GM23248 (cell line): ENCODE results near the gene ATP2B2. TPM values are rescaled to one million over a fixed set of nuclear protein-coding genes. Genes with fewer than 3 reads are reported as not detected.

Source experiments
- DNase-seq: peaks from one replicate; pipeline ENCODE4 v3.0.0-alpha.2; 2015
- H2AFZ ChIP-seq: fragments of 200-600 bp; sonication (generic); 2 replicates; pipeline ENCODE4 v1.6.1; 2016; ENCODE audit warnings: antibody characterized with exemption
- H3F3A ChIP-seq: fragments of 200-600 bp; sonication (generic); 2 replicates; pipeline ENCODE4 v1.6.1; 2016; ENCODE audit warnings: mild to moderate bottlenecking, antibody characterized with exemption, mixed run types; ENCODE audit not compliant: insufficient read depth
- H3K27ac ChIP-seq: fragments of 200-600 bp; sonication (generic); 2 replicates; pipeline ENCODE4 v1.5.1; 2016; ENCODE audit warnings: mild to moderate bottlenecking
- H3K27me3 ChIP-seq: fragments of 200-600 bp; sonication (generic); replicated peaks from 2 replicates; pipeline ENCODE4 v1.6.1; 2016; ENCODE audit warnings: mild to moderate bottlenecking; ENCODE audit not compliant: insufficient read depth
- H3K36me3 ChIP-seq: fragments of 200-600 bp; sonication (generic); 2 replicates; pipeline ENCODE4 v1.6.1; 2016; ENCODE audit warnings: low read depth, mild to moderate bottlenecking
- H3K4me1 ChIP-seq: fragments of 200-600 bp; sonication (generic); 2 replicates; pipeline ENCODE4 v1.6.1; 2016; ENCODE audit warnings: mild to moderate bottlenecking; ENCODE audit not compliant: insufficient read depth
- H3K4me2 ChIP-seq: fragments of 200-600 bp; sonication (generic); one replicate; pipeline ENCODE4 v1.6.1; 2016; ENCODE audit warnings: mild to moderate bottlenecking; ENCODE audit not compliant: unreplicated experiment
- H3K4me3 ChIP-seq: fragments of 200-600 bp; sonication (generic); 2 replicates; pipeline ENCODE4 v1.5.1; 2016; ENCODE audit warnings: mild to moderate bottlenecking
- H3K79me2 ChIP-seq: fragments of 200-600 bp; sonication (generic); 2 replicates; pipeline ENCODE4 v1.6.1; 2016; ENCODE audit warnings: mild to moderate bottlenecking; ENCODE audit not compliant: insufficient read depth
- H3K9ac ChIP-seq: fragments of 200-600 bp; sonication (generic); 2 replicates; pipeline ENCODE4 v1.6.1; 2016; ENCODE audit warnings: mild to moderate bottlenecking
- H3K9me2 ChIP-seq: fragments of 200-600 bp; sonication (generic); 2 replicates; pipeline ENCODE4 v1.6.1; 2016; ENCODE audit warnings: mixed run types, mild to moderate bottlenecking, moderate library complexity; ENCODE audit not compliant: insufficient read depth
- H3K9me3 ChIP-seq: fragments of 200-600 bp; sonication (generic); one replicate; pipeline ENCODE4 v1.6.1; 2017; ENCODE audit warnings: low read depth
- H4K20me1 ChIP-seq: fragments of 200-600 bp; sonication (generic); 2 replicates; pipeline ENCODE4 v1.6.0; 2016; ENCODE audit not compliant: insufficient read depth
- EZH2 ChIP-seq: fragments of 200-600 bp; sonication (generic); IDR thresholded peaks from 2 replicates; pipeline ENCODE4 v1.6.1; 2018; ENCODE audit warnings: antibody characterized with exemption, mild to moderate bottlenecking; ENCODE audit not compliant: insufficient read depth, poor library complexity, severe bottlenecking
- EZH2phosphoT487 ChIP-seq: fragments of 200-600 bp; sonication (generic); IDR thresholded peaks from 2 replicates; pipeline ENCODE4 v1.6.1; 2018; ENCODE audit warnings: antibody characterized with exemption, moderate library complexity, mild to moderate bottlenecking, low read depth; ENCODE audit not compliant: insufficient read depth
- WGBS, 2 experiments: methylation state at CpG; one replicate each; pipeline ENCODE4 v1.1.6; 2015 to 2017; ENCODE audit warnings: low lambda C conversion rate in 2 of 2, low coverage in 1 of 2; ENCODE audit errors: missing lambda C conversion rate in 2 of 2; 5-methylcytosine and 5-hydroxymethylcytosine counted together
- in situ Hi-C: fragments of 300-500 bp; cut with MboI; formaldehyde crosslinking; loops from 2 replicates; pipeline ENCODE4 v1.15.0; 2020
- polyA plus RNA-seq: library from polyadenylated mRNA; unstranded; fragments of >200 nt; fragmentation: Nextera tagmentation; extraction: Ambion mirVana; gene quantifications from 2 replicates; pipeline ENCODE4 v1.2.1, GENCODE V29; 2016
- total RNA-seq: library from RNA; depleted of rRNA; stranded (reverse); fragments of >200 nt; shearing (Covaris generic); gene quantifications from 2 replicates; pipeline ENCODE4 v1.2.3, GENCODE V29; 2014

ATP2B2 gene
- total and polyA plus RNA-seq, 2 experiments from 2014 or later: not detected

DNA sequence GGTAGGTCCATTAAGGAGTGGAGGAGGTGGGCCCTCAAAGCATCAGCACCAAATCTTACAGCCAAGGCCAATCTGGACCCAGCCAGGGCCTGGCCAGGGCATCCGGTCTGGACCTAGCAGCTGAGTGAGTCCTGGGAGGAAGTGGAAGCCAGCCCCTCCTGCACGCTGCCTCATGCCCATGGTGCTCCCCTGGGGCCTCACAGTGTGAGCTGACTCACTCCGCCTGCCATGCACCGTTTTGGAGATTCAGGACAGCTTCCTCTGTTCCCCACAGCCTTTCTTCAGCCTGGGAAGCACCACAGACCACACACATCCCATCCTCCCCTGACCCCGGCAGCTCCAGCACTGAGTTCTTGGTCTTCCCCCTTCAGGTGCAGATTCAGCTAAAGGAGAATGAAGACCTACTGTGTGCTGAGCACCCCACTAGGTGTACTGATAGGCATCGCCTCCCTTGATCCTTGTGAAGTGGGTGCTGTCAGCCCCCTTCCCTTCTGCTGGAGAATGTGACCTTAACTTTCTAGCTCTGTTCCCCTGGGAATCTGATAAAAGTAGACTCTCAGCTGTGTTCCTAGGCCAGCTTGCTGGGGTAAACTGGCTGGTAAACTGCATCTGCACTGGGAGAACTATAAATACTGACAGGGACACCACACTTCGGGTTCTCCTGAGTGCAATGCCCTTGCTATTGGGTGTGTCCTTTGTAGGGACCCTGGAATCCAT, 147.6 kb downstream of the ATP2B2 start:
- no peak for TF ChIP-seq EZH2
- no peak for TF ChIP-seq EZH2phosphoT487
- H3K4me3 ChIP-seq: no peak overlapping the region
- no peaks in the 10 kb centered on the region for H4K20me1 ChIP-seq
- no peak overlapping the region for H3K4me2 ChIP-seq
- peaks cover 6% of the 10 kb centered on the region for H3F3A ChIP-seq
- no peaks in the 10 kb centered on the region for H3K9me3 ChIP-seq
- peaks cover 10% of the 10 kb centered on the region for H3K4me1 ChIP-seq
- H3K27ac ChIP-seq: peak overlapping the region; percentile 39; the same call in 1 of the 2 replicates
- H3K9ac ChIP-seq: no peak overlapping the region
- 35 to 39% methylated on average over 7 of the region's 7 CpGs for WGBS, 2 experiments
- no peaks in the 10 kb centered on the region for H3K36me3 ChIP-seq
- H3K27me3 ChIP-seq: no peaks in the 10 kb centered on the region
- H2AFZ ChIP-seq: peak overlapping the region; percentile 88
- H3K9me2 ChIP-seq: no peaks in the 10 kb centered on the region
- DNase-seq: peak; percentile 97
- no peaks in the 10 kb centered on the region for H3K79me2 ChIP-seq
- in situ Hi-C loops: no loop called here

DNA sequence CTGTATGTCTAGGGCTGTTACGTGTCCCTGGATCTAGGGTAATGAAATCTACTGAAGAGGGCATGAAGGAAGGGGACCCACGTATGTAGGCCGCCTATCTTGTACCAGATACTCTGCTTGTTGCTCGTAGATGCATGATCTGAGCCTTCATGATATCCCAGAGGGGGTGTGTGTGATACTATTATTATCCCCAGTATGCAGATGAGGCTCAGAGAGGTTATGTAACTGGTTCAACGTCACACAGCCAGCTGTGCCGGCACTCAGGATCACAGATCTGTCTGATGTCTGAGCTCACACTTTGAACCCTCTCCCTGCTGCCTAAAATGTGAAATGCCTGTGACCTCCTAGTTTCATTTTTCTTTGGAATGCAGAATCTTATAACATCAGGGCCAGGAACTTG, 148.3 kb downstream of the ATP2B2 start:
- DNase-seq: no peak
- Histone ChIP-seq H3K4me3 (no peak overlapping the region), H3K4me2 (no peak overlapping the region), H3K27me3 (no peaks in the 10 kb centered on the region), H3K79me2 (no peaks in the 10 kb centered on the region), H3F3A (peaks cover 6% of the 10 kb centered on the region), H3K27ac (peak overlapping the region; percentile 39; the same call in 1 of the 2 replicates), H3K36me3 (no peaks in the 10 kb centered on the region), H3K9ac (no peak overlapping the region), H4K20me1 (no peaks in the 10 kb centered on the region), H3K9me2 (no peaks in the 10 kb centered on the region), H3K4me1 (peaks cover 10% of the 10 kb centered on the region), H2AFZ (peak overlapping the region; percentile 88), H3K9me3 (no peaks in the 10 kb centered on the region)
- no peak for TF ChIP-seq EZH2phosphoT487
- no peak for TF ChIP-seq EZH2
- 74 to 80% methylated on average over 6 of the region's 6 CpGs for WGBS, 2 experiments
- in situ Hi-C loops: no loop called here

DNA sequence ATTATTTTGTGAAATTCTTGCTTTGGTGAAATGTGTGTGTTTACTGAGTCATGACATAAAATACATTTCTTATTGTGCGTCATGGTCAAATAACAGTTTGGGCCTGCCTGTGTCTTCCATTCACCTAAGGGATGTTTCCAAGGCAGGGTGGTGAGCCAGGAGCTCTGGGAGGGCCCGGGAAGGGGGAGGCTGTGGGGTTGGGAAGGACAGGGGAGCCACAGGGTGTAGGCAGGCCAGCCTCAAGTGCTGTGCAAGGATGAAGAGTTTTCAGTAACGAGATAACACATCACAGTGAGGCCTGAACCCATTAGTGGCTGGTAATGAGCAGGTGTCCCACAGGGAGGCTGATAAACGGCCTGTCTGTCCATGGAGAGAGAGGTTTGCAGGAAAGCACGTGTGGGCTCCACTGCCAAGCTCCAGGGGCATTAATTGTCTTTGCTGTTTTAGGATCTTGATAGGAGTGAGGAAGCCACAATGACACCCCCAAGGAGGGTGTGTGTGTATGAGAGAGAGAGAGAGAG, 148.9 kb downstream of the ATP2B2 start:
- Histone ChIP-seq H3K79me2 (no peaks in the 10 kb centered on the region), H3K4me1 (peaks cover 10% of the 10 kb centered on the region), H3K9me3 (no peaks in the 10 kb centered on the region), H3K36me3 (no peaks in the 10 kb centered on the region), H3K4me3 (no peak overlapping the region), H3K27ac (no peak overlapping the region), H4K20me1 (no peaks in the 10 kb centered on the region), H2AFZ (no peak overlapping the region), H3K27me3 (no peaks in the 10 kb centered on the region), H3K9ac (no peak overlapping the region), H3F3A (peaks cover 6% of the 10 kb centered on the region), H3K4me2 (no peak overlapping the region), H3K9me2 (no peaks in the 10 kb centered on the region)
- no peak for DNase-seq
- in situ Hi-C loops: no loop called here
- WGBS, 2 experiments: 78 to 80% methylated on average over 5 of the region's 5 CpGs
- TF ChIP-seq EZH2phosphoT487: no peak
- TF ChIP-seq EZH2: no peak

DNA sequence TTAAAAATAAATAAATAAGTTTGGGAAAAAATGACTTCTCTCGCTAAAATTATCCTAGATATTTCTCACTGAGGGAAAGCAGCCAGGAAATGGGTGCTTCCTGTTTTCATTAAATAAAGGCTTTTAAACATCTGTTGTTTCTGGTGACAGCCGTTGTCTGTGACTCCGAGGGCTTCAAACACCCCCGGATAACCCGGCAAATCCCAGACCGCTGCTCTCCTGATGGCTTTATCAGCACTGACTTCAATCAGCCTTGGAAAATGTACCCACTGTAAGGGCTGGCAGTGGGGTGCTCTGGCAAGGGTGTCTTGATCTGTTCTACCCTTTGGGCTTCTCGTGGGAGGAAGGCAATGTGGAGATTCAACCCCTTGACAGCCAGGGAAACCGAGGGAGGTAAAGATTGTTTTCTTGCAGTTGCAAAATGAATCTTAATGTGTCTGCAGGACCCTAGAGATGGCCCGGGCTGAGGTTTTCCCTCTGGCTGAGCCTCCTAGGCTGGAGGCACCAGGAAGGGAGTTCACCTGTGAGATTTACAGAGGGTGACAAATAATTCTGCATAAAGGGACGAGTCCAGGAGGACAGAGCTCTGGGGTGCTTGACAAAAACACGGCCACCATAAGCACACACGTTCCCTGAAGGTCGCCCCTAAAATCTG, 150.9 kb downstream of the ATP2B2 start:
- Histone ChIP-seq H4K20me1 (no peaks in the 10 kb centered on the region), H3K36me3 (no peaks in the 10 kb centered on the region), H3K9me2 (no peaks in the 10 kb centered on the region), H3K27ac (no peak overlapping the region), H3K9me3 (no peaks in the 10 kb centered on the region), H3K4me1 (peaks cover 10% of the 10 kb centered on the region), H3K27me3 (no peaks in the 10 kb centered on the region), H3F3A (peaks cover 6% of the 10 kb centered on the region), H3K79me2 (no peaks in the 10 kb centered on the region), H3K9ac (no peak overlapping the region), H3K4me3 (peak overlapping the region; percentile 2; the same call in 1 of the 2 replicates), H3K4me2 (peak overlapping the region; percentile 68), H2AFZ (peak overlapping the region; percentile 41; the same call in 1 of the 2 replicates)
- WGBS, 2 experiments: 26 to 28% methylated on average over 13 of the region's 13 CpGs
- TF ChIP-seq EZH2phosphoT487 (no peak), EZH2 (no peak)
- in situ Hi-C loops: no loop called here
- DNase-seq: peak; percentile 36
